ENCODE results near the gene RPL26. TPM values are rescaled to one million over a fixed set of nuclear protein-coding genes. Genes with fewer than 3 reads are reported as not detected.
"Not testable (repeated sequence)": the region's sequence is repeated elsewhere in the genome, so short reads cannot be mapped to it uniquely, and the experiment has no call there.

Gene RPL26
- polyA plus RNA-seq, 3 donors, result 3,518 to 3,658 (median 3,532) TPM

DNA sequence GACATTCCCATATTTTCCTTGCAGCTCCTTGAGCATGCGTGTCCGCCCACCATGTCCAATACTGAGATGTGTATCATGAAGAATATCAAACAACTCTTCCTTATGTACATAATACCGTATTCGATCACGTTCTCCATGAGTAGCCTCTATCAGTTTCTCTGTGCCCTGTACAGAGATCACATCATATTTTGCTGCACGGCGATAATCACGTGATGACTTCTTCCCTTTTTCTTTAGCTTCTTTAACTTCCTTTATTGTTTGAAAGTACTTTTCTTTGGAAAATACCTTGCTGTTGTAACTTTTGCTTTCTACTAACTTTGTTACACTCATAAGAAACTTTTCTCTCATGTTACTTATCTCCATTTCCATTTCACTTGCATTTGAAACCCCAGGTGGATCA lies 13.0 kb downstream of the RPL26 start:
- no peak for DNase-seq (ENCODE audit: low read depth in 3 of 3, low spot score in 2 of 3)

DNA sequence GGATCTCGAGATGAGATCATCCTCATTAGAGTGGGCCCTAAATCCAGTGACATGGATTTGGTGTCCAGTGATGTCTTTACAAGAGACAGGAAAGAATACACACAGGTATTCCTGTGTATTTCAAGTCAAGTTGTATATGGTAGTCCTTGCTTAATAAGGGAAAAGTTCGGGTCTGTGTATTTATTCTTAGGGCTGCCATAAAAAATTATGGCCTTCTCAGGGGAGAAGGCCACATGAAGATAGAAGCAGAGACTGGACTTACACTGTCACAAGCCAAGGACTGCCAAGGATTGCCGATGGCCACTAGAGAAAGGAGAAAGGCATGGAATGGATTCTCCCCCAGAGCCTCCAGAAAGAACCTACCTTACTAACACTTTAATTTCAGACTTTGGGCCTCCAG lies 14.8 kb downstream of the RPL26 start:
- DNase-seq (ENCODE audit: low read depth in 3 of 3, low spot score in 2 of 3), result no peak

DNA sequence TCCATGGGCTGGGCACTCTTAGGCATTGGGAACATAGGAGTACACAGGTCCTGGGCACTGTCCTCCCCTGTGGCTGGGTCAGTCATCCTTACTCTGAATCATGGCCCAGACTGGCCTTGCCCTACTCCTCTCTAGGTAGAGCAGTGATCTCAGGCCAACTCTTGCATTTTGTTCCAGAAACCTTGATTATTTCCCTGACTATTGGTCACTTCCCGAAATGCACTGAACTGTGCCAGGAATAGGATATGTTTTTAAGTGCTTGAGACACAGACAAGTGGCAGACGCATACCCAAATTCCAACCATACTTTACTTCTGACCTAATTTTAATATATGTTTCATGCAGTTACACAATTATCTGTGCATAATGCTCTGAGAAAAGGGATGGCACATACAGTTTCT lies 16.8 kb downstream of the RPL26 start:
- DNase-seq (ENCODE audit: low read depth in 3 of 3, low spot score in 2 of 3), result no peak

DNA sequence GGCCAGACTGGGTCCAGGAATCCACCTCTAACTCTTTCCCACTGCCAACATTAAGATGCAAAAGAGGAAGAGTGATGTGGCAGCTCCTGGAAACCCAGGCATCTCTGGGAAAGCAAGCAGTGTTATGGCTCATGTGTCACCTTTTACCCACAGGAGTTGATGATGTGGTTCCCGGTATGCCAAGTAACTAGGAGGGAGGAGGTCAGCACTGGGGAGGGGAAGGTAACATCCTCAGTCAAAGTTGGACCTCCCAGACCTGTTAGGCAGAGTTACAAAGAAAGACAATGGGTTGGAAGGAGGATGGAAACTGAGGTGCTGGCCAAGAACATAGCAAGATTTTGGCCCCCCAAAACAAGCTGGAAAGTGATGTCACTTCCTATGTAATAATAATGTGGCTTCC lies 17.9 kb downstream of the RPL26 start:
- no peak for DNase-seq (ENCODE audit: low read depth in 3 of 3, low spot score in 2 of 3)

DNA sequence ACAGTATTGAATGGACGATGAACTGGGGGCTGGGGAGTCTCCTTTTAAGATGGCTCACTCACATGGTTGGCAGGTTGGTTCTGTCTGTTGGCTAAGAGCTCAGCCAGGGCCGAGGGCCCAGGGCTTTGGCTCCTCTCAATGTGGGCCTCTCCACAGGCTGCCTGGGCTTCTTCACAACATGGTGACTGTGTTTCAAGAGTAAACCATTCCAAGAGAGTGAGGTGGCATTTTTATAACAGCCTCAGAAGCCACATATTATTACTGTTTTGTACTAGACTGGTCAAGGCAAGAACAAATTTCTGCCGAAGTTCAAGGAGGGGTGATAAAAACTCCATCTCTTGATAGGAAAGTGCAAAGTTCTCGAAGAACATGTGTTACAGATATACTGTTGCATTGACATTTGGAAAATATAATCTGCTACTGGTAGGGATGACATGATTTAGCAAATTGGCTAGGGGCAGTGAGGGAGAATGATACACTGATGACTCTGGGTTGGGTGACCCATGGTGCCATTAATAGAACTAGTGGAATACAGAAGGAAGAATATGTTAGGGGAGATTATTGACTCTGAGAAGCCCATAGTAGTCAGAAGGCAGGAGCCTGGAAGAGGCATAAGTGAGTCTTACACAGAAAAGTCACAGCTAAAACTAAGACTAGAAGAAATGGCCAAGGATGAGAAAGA lies 20.2 kb downstream of the RPL26 start:
- DNase-seq (ENCODE audit: low read depth in 3 of 3, low spot score in 2 of 3), result no peak

DNA sequence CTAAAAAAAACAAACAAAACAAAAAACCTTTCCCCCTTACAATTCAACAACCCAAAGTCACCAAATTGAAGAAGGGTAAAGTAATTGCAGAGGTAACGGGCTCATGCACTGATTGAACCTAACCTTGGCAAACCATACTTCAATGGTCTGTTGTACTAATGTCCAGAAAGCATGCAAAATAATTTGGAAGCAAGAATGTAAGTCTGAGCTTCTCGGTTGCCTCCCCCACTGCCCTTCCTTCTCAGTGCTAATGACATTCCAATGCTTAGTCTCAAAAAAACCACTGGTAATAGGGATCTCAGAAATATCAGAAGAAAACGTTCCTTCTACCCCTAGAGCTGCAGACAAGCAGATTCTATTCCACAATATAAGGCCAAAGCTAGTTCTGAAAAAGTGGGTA lies 22.2 kb downstream of the RPL26 start:
- DNase-seq (ENCODE audit: low read depth in 3 of 3, low spot score in 2 of 3), result no peak

DNA sequence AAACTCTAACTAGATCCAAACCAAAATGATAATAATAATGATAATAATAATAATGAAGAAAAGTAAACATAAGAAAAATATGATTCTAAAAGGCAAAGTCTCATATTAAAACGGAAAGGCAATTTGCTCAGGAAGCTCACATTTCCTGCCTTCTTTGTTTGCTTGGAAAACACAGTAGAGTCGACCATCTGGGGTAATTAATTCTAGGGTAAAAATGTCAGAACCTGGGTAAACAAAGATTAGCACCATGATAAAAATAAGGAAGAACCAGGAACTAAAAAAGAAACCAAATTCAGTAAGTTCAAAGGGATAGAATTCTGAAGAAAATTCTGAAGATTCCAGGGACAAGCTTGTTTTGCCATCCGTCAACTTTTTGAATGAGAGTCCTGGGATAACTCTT lies 22.7 kb downstream of the RPL26 start:
- no peak for DNase-seq (ENCODE audit: low read depth in 3 of 3, low spot score in 2 of 3)

DNA sequence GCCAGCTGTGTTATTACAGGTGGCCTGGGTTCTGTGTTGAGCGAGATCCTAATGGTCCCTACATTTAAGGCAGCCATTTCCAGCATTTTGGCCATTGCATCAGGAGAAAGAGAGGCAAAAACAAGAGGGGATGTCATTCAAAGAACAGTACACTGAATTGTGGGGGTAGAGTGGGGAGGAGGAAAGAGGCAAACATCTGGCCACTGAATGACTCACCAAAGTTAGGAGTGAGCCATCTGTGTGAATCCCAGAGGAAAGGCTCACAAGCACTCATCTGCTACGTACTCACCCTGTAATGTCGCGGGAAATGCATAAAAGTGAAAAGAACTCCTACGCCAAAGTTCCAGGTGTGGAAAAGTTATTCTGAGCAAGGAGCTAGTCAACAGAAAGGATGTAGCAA lies 23.2 kb downstream of the RPL26 start:
- no peak for DNase-seq (ENCODE audit: low read depth in 3 of 3, low spot score in 2 of 3)

DNA sequence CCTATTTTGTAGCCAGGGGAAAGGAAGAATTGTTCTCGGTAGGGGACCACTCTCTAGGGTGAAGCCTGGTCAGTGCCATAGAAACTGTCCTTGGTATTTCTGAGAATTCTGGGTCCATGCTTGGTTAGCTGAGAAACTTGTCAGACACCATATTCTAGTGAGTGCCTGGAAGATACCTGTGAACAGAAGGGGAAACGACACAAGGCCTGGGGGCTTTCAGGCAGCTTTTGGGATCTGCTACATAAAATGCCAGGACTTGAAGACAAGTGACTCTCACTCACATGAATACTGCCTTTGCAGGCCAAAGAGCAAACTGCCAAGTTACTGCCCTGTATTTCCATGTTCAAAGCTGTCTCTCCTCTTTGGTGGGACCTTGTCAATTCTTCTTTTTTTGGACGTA lies 25.1 kb downstream of the RPL26 start:
- DNase-seq (ENCODE audit: low read depth in 3 of 3, low spot score in 2 of 3), result no peak

DNA sequence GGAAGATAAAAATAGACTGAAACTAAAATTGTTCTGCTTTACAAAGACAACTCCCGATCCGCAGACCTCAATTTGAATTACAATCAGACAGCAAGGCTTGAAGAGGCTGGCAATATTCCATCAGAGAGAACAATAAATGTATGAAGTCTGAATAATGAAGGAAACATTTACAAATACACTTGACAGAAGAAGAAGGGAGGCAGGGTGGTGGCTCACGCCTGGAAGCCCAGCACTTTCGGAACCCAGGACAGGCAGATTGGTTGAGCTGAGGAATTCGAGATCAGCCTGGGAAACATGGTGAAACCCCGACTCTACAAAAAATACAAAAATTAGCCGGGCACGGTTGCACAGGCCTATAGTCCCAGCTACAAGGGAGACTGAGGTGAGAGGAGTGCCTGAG lies 28.8 kb downstream of the RPL26 start:
- DNase-seq (ENCODE audit: low read depth in 3 of 3, low spot score in 2 of 3), result no peak

DNA sequence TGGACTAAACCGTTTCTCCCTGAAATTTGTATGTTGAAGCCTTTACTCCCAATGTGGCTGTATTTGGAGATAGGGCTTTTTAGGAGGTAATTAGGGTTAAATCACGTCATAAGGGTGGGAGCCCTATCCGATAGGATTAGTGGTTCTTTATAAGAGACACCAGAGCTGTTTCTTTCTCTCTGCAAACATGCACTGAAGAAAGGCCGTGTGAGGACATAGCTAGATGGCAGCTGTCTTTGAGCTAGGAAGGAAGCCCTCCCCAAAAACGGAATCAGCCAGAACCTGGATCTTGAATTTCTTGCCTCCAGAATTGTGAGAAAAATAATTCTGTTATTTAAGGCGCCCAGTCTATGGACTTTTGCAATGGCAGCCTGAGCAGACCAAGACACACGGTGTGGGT lies 29.3 kb downstream of the RPL26 start:
- no peak for DNase-seq (ENCODE audit: low read depth in 3 of 3, low spot score in 2 of 3)

DNA sequence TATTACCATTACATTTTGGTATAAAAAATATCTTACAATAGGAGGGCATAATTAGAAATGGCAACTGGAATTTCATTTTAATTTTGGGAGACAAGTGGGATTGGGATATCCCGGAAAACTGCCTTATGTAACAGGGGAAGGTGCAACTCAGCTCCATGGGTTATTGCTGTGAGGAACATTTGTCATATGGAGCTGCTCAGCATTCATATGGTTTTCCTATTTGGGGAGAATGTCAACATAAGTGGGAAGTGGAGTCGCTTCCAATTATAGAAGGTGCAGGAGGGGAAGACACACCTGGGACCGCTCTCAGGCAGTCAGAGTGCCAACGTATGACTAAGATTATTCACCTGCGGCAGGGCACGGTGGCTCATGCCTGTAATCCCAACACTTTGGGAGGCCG lies 32.7 kb downstream of the RPL26 start:
- DNase-seq (ENCODE audit: low read depth in 3 of 3, low spot score in 2 of 3), result no peak

DNA sequence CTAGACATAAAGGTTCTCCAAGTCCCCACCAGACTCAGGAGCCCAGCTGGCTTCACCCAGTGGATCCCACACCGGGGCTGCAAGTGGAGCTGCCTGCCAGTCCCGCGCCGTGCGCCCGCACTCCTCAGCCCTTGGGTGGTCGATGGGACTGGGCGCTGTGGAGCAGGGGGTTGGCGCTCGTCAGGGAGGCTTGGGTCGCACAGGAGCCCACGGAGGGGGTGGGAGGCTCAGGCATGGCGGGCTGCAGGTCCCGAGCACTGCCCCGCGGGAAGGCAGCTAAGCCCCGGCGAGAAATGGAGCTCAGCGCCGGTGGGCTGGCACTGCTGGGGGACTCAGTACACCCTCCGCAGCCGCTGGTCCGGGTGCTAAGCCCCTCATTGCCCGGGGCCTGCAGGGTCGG lies 36.0 kb downstream of the RPL26 start:
- DNase-seq (ENCODE audit: low read depth in 3 of 3, low spot score in 2 of 3), result not testable (repeated sequence)

DNA sequence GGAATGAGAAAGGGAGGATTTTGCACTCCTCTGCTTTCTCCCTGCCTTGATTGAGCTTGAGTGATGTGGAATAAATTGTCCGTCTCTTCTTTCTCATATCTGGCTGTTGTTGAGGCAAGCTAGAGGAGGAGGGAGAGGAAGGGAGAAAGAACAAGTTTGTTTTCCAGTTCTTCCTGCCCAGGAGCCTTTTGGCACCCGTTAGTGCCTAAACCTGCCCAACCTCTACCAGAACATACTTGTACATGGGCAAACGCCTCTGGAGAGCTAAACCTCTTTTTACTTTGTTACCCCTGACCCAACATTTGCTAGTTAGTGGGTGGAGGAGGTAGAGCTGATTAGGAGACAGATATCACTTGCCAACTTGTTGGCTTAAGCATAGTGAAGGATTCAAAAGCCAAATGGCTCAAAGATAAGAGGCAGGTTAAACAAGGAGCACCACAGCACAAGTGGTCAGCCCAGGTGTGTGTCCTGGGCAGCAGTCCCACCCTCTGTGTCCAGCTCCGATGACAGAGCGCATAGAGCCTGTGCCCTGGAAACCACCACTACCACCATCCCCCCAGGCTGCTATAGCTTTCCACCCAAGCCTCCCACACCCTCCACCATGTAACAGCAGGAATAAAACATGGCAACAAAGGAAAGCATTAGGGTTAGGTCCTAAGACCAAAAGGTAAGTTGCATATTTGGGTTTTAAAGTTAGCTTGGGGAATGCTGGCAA lies 36.9 kb downstream of the RPL26 start:
- DNase-seq (ENCODE audit: low read depth in 3 of 3, low spot score in 2 of 3), result no peak

DNA sequence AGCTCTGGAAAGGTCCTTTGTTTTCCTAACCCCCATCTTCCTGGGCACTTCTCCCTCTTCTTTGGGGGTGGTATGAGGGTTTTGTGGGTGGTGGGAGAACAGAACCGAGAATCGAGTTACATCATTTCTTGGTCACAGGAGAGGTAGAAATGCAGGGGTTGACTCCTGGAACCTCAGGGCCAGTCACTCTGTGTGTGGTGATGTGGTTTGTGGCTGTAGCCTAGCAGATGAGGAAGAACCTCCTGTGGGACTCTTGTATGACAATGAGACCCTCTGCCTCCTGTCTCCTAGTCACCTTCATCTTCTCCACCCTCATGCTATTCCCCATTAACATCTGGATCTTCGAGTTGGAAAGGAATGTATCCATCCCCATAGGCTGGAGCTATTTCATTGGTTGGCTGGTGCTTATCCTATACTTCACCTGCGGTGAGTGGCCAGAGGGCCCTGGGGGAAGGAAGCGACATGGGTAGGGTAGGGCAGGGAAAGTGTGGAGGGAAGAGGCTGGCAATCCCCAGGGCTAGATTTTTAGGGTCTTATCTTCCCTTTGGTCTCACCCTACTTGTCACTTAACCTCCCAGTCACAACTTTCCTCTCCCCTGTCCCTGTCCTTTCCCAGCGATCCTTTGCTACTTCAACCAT lies 37.8 kb downstream of the RPL26 start:
- no peak for DNase-seq (ENCODE audit: low read depth in 3 of 3, low spot score in 2 of 3)

DNA sequence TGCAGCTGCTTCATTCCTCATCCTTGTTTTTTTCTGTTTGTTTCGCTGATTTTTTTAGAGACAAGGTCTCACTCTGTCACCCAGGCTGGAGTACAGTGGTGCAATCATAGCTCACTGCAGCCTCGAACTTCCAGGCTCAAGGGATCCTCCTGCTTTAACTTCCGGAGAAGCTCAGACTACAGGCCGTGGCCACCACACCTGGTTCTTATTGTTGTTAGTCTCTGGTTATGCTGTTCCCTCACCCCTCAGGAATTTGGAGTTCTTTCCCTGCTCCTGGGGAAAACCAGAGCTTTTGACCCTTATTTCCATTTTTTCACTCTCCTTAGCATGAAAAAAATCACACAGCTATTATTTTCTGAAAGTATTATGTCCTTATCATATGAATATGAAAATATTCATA lies 41.5 kb downstream of the RPL26 start:
- no peak for DNase-seq (ENCODE audit: low read depth in 3 of 3, low spot score in 2 of 3)

DNA sequence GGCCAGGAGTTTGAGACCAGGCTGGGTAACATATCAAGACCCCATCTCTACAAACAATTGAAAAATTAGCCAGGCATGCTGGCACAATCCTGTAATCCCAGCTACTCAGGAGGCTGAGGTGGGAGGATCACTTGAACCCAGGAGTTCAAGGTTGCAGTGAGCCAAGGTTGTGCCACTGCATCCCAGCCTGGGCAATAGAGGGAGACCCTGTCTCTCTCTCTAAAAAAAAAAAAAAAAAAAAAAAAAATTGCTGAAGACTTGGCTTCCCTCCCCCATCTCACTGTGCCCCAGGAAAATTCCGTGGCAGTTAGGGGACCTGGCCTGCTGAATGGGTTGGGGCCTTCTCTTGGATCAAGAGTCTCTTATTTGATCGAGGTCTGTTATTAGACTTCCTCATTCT lies 43.5 kb downstream of the RPL26 start, which contains the start of gene ODF4:
Gene ODF4, plus strand, starts transcription at position 301 of the 400 bp plus-strand sequence. CDS start 212 bp downstream, outside the sequence.
- no peak for DNase-seq (ENCODE audit: low read depth in 3 of 3, low spot score in 2 of 3)

DNA sequence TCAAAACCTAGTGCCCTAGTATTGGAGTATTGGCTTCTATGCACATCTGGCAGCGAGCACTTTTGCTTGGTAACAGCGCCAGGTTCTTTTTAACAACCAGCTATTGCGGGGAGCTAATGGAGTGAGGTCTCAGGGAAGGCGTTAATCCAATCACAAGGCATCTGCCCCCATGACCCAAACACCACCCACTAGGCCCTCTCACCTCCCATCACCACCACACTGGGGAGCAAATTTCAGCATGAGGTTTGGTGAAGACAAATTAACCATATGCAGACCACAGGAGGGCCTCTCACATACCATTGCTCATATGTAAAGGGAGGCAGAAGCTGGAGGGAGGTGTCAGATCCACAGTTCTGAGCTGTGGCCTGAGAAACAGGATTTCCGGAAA lies 44.2 kb downstream of the RPL26 start:
- no peak for DNase-seq (ENCODE audit: low read depth in 3 of 3, low spot score in 2 of 3)

DNA sequence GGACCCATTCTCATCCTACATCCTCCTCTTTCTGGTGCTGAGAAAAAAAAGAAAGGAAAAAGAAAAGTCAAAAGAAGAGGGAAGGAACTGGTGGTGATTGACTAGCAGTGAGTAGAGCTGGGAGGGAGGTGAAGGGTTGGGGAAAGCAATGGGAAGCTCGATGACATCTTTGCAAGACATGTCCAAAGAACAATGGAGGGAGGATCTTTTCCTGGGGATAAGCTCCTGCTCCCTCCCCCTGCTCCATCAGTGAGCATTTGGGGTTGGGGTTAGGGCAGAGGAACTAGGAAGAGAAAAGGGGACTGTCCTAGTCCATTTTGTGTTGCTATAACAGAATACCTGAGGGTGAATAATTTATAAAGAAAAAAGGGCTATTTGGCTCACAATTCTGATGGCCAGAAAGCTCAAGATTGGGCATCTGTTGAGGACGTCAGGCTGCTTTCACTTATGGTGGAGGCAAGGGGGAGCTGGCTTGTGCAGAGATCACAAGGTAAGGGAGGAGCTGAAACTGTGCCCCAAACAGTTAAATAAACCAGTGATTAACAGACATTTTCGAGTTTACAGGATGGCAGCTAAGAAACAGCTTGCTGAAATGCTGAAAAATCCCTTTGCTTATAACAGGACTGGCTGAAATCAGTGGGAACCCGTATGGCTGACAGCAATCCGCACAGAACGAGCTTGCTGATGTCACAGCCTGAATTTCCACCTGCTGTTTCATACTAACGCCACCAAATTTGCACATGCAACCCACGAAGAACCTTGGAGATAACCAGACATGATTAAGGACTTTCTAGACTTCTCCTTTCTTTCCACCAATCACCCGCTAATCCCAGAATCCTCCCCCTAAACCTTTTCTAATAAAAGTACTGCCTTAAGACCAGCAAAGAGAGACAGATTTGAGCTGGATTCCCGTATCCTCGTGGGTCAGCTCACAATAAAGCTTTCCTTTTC lies 44.9 kb downstream of the RPL26 start:
- DNase-seq (ENCODE audit: low read depth in 3 of 3, low spot score in 2 of 3), result no peak

DNA sequence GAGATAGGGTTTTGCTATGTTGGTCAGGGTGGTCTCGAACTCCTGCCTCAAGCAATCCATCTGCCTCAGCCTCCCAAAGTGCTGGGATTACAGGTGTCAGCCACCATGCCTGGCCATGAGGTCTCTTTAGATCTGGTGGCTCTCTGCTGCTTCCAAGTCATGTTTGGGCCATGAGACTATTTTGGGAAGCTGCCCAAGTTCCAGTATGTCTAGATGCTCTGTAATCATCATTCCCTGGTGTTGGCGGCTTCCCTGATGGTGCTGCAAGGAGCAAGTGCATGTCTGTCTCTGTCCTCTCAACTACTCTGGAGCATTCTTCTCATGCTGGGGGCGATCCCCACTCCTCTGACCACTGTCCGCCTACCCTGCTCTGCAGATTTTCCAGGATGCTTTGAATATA lies 49.7 kb downstream of the RPL26 start:
- no peak for DNase-seq (ENCODE audit: low read depth in 3 of 3, low spot score in 2 of 3)

DNA sequence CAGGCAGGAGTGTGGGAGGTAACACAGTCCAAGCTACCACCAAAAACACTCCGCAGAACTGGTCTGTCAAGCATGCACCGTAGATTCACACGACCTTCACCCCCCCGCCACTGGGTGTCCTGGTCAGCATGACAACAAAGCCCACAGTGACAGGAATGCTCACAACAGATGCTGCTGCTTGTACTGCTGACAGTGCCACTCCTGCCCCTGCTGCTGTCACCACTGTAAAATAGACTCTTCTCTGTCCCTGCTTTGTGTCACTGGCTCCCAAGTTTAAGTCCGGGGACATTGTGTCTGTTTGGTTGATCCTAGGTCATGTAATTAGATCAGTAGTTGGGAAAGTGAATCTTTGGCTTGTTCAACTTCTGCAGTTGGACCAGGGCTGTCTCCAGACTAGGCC lies 50.3 kb downstream of the RPL26 start:
- DNase-seq (ENCODE audit: low read depth in 3 of 3, low spot score in 2 of 3), result no peak

All from right renal cortex interstitium (tissue), 3 donors.